ENCODE measurements around the gene CADPS2. TPM values are rescaled to one million over a fixed set of nuclear protein-coding genes. Genes with fewer than 3 reads are reported as not detected.

CADPS2 gene
- total RNA-seq, 1 experiment from 2014 or later: 12.2 TPM

DNA sequence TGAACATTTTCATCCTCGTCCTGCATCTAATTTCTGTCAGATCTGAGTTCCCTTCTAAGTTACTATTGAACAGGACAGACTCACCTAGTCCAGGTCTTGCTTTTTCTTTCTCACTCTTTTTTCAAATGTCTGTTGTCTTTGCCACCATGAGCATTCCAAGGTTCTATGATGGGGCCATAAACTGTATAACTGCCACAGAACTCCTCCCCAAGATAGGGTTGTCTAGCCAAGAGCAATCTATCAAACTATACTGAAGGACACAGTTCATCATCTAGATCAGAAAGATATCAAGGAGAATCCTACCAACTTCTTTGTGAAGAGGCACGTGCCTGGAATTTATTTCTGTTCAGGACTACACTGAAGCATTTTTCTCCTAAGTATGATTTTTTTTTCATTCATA lies 531.6 kb downstream of the CADPS2 start (continued):
- TF ChIP-seq PRRX2 (CRISPR knock-in tag; IDR thresholded peaks at IDR 0.05) (no peak), ZNF263 (CRISPR knock-in tag; IDR thresholded peaks at IDR 0.05; ENCODE audit: low read depth) (no peak), JAZF1 (CRISPR knock-in tag; IDR thresholded peaks at IDR 0.05) (no peak)
- TF ChIP-seq, protein P1, sequence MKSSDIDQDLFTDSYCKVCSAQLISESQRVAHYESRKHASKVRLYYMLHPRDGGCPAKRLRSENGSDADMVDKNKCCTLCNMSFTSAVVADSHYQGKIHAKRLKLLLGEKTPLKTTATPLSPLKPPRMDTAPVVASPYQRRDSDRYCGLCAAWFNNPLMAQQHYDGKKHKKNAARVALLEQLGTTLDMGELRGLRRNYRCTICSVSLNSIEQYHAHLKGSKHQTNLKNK (CRISPR knock-in tag; IDR thresholded peaks at IDR 0.05): no peak
- TF ChIP-seq, protein P2, sequence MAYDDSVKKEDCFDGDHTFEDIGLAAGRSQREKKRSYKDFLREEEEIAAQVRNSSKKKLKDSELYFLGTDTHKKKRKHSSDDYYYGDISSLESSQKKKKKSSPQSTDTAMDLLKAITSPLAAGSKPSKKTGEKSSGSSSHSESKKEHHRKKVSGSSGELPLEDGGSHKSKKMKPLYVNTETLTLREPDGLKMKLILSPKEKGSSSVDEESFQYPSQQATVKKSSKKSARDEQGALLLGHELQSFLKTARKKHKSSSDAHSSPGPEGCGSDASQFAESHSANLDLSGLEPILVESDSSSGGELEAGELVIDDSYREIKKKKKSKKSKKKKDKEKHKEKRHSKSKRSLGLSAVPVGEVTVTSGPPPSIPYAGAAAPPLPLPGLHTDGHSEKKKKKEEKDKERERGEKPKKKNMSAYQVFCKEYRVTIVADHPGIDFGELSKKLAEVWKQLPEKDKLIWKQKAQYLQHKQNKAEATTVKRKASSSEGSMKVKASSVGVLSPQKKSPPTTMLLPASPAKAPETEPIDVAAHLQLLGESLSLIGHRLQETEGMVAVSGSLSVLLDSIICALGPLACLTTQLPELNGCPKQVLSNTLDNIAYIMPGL (CRISPR knock-in tag; IDR thresholded peaks at IDR 0.05): no peak

DNA sequence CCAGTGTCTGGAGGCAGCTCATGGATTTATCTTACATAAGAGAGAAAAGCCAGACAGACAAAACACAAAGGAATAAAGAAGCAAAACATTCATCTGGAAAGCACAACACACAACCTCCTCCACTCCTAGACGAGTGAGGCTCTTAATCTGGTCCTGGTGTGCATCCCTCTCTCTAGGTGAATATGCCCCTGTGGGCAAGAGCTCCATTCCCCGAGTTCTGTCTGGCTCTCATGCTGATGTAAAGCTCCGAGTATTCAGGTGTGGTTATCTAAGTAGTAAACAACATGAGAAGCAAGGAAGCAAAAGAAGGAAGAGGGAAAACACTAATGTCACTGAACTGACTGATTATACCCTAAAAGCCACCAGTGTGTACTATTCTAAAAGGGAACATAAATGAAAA lies 533.8 kb downstream of the CADPS2 start:
- Mint-ChIP-seq H3K4me1 (peaks cover 33% of the 10 kb centered on the region), H3K4me3 (no peak overlapping the region), H3K27ac (peak overlapping the region; percentile 20; the same call in 1 of the 2 replicates), H3K9me3 (peaks cover under 1% of the 10 kb centered on the region; the same call in 1 of the 2 replicates), H3K27me3 (ENCODE audit: low read depth) (no peaks in the 10 kb centered on the region), H3K36me3 (no peaks in the 10 kb centered on the region)
- DNase-seq (ENCODE audit: low spot score) (no peak), ATAC-seq (peak; percentile 68)
- POLR2A ChIA-PET: no interaction called here
- TF ChIP-seq ZNF121 (CRISPR knock-in tag; IDR thresholded peaks at IDR 0.05) (no peak), CREM (CRISPR knock-in tag; IDR thresholded peaks at IDR 0.05) (no peak), CREB1 (CRISPR knock-in tag; IDR thresholded peaks at IDR 0.05) (no peak), HMGA2 (CRISPR knock-in tag; IDR thresholded peaks at IDR 0.05) (no peak), NR1H2 (CRISPR knock-in tag; IDR thresholded peaks at IDR 0.05) (no peak), TEAD1 (CRISPR knock-in tag; IDR thresholded peaks at IDR 0.05) (no peak), RORB (CRISPR knock-in tag; IDR thresholded peaks at IDR 0.05) (no peak), FOXP1 (CRISPR knock-in tag; IDR thresholded peaks at IDR 0.05; ENCODE audit: borderline replicate concordance) (no peak), ESRRA (CRISPR knock-in tag; IDR thresholded peaks at IDR 0.05; ENCODE audit: borderline replicate concordance) (no peak), NR2C2 (CRISPR knock-in tag; IDR thresholded peaks at IDR 0.05) (no peak)
- TF ChIP-seq, protein P3, sequence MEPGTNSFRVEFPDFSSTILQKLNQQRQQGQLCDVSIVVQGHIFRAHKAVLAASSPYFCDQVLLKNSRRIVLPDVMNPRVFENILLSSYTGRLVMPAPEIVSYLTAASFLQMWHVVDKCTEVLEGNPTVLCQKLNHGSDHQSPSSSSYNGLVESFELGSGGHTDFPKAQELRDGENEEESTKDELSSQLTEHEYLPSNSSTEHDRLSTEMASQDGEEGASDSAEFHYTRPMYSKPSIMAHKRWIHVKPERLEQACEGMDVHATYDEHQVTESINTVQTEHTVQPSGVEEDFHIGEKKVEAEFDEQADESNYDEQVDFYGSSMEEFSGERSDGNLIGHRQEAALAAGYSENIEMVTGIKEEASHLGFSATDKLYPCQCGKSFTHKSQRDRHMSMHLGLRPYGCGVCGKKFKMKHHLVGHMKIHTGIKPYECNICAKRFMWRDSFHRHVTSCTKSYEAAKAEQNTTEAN (CRISPR knock-in tag; IDR thresholded peaks at IDR 0.05): no peak
- TF ChIP-seq, protein P4, sequence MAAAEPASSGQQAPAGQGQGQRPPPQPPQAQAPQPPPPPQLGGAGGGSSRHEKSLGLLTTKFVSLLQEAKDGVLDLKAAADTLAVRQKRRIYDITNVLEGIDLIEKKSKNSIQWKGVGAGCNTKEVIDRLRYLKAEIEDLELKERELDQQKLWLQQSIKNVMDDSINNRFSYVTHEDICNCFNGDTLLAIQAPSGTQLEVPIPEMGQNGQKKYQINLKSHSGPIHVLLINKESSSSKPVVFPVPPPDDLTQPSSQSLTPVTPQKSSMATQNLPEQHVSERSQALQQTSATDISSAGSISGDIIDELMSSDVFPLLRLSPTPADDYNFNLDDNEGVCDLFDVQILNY (CRISPR knock-in tag; IDR thresholded peaks at IDR 0.05): no peak
- TF ChIP-seq, protein P5, sequence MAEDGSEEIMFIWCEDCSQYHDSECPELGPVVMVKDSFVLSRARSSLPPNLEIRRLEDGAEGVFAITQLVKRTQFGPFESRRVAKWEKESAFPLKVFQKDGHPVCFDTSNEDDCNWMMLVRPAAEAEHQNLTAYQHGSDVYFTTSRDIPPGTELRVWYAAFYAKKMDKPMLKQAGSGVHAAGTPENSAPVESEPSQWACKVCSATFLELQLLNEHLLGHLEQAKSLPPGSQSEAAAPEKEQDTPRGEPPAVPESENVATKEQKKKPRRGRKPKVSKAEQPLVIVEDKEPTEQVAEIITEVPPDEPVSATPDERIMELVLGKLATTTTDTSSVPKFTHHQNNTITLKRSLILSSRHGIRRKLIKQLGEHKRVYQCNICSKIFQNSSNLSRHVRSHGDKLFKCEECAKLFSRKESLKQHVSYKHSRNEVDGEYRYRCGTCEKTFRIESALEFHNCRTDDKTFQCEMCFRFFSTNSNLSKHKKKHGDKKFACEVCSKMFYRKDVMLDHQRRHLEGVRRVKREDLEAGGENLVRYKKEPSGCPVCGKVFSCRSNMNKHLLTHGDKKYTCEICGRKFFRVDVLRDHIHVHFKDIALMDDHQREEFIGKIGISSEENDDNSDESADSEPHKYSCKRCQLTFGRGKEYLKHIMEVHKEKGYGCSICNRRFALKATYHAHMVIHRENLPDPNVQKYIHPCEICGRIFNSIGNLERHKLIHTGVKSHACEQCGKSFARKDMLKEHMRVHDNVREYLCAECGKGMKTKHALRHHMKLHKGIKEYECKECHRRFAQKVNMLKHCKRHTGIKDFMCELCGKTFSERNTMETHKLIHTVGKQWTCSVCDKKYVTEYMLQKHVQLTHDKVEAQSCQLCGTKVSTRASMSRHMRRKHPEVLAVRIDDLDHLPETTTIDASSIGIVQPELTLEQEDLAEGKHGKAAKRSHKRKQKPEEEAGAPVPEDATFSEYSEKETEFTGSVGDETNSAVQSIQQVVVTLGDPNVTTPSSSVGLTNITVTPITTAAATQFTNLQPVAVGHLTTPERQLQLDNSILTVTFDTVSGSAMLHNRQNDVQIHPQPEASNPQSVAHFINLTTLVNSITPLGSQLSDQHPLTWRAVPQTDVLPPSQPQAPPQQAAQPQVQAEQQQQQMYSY (CRISPR knock-in tag; IDR thresholded peaks at IDR 0.05): no peak
- CTCF ChIA-PET: interaction anchor here (0.6 to 1.5 kb wide), 3 partner anchors 17 to 105 kb away, joined by 3 to 6 read pairs (median 3); no protein-coding TSS in a partner anchor

Data from WTC11 (cell line).